ENCODE data around the gene ABHD17C. TPM values are rescaled to one million over a fixed set of nuclear protein-coding genes. Genes with fewer than 3 reads are reported as not detected.

ABHD17C gene
- polyA plus RNA-seq, 2 of the 4 experiments (the other 2 are of a cell fraction) = 14.0 to 23.7 TPM

- ATAC-seq (no peak), FAIRE-seq (no peak), DNase-seq (ENCODE audit: low read depth in 1 of 2, low spot score in 1 of 2) (peak in 1 of 2 experiments; percentile 32)
- Histone ChIP-seq H3K4me3 (peak overlapping the region; percentile 79), H3K9me3 (no peaks in the 10 kb centered on the region), H3K4me1 (peaks cover 11% of the 10 kb centered on the region), H3K4me2 (peak overlapping the region; percentile 73), H3K27ac (peak overlapping the region; percentile 89 to 94)
- ChIA-PET CTCF (interaction anchor here (0.9 to 6.4 kb wide), 10 partner anchors 9 to 276 kb away, joined by 3 to 71 read pairs (median 5); partner anchors contain the start of gene CEMIP), POLR2A (interaction anchor here (1.2 to 1.6 kb wide), 3 partner anchors 12 to 105 kb away, joined by 3 to 5 read pairs (median 4); no protein-coding TSS in a partner anchor)
- WGBS (ENCODE audit: missing lambda C conversion rate) = 64% methylated on average over 15 of the region's 15 CpGs
- TF ChIP-seq SMC3 (IDR thresholded peaks at IDR 0.05) (no peak), PHF8 (IDR thresholded peaks at IDR 0.05; ENCODE audit: borderline replicate concordance, low read depth) (no peak), CBX8 (IDR thresholded peaks at IDR 0.05) (no peak), FOXS1 (CRISPR knock-in tag; IDR thresholded peaks at IDR 0.05) (no peak), HOXB13 (CRISPR knock-in tag; IDR thresholded peaks at IDR 0.05; ENCODE audit: low read depth) (no peak), KDM5A (IDR thresholded peaks at IDR 0.05) (no peak), SREBF2 (IDR thresholded peaks at IDR 0.05) (no peak), EHMT2 (IDR thresholded peaks at IDR 0.05; ENCODE audit: low read depth) (no peak)
- TF ChIP-seq, protein P1, sequence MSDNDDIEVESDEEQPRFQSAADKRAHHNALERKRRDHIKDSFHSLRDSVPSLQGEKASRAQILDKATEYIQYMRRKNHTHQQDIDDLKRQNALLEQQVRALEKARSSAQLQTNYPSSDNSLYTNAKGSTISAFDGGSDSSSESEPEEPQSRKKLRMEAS (IDR thresholded peaks at IDR 0.05) = no peak
Observed at GRCh38 chr15:80693682-80694610, 1.2 kb upstream of the ABHD17C start.

DNA sequence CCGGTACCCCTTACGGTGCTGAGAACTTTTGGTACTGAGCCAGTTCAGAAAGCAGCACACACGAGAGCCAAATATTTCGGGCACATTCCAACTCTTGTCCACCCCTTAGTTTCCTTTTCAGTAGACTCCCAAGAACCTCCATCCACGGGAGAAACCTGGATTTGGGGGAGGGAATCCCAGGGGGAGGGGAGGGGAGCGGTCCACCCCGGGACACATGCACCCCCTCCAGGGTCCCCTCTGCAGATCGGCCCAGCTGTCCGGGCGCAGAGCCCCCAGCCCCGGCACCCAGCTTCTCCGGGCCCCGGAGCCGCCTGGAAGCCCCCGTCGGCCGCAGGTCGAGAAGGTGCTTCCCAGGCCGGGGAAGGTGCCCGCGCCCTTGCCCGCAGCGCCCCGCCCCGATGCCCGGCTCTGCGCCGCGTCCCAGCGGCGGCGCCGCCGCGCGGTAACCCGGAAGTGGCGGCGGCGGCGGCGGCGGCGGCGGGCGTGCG is 455 bp upstream of the ABHD17C start:
- H3K4me3 ChIP-seq = peak overlapping the region; percentile 79
- ATAC-seq = peak; percentile 62 to 68
- no peak for TF ChIP-seq RFX5 (IDR thresholded peaks at IDR 0.05)
- no peak for TF ChIP-seq CHD2 (IDR thresholded peaks at IDR 0.05; ENCODE audit: low read length, partially characterized antibody)
- no peak for TF ChIP-seq NFE2L2 (conservative IDR thresholded peaks at IDR 0.05; ENCODE audit: low read length)
- no peak; a peak in 1 of 5 replicates for TF ChIP-seq JUN (IDR thresholded peaks at IDR 0.05)
- no peak for TF ChIP-seq ATOH8 (CRISPR knock-in tag; IDR thresholded peaks at IDR 0.05; ENCODE audit: low read depth)
- TF ChIP-seq SMC3 (IDR thresholded peaks at IDR 0.05) = no peak
- TF ChIP-seq EHMT2 (IDR thresholded peaks at IDR 0.05; ENCODE audit: low read depth) = no peak
- TF ChIP-seq REST (IDR thresholded peaks at IDR 0.05) = no peak
- TF ChIP-seq HOXB13 (CRISPR knock-in tag; IDR thresholded peaks at IDR 0.05; ENCODE audit: low read depth) = no peak
- TF ChIP-seq BHLHE40 (IDR thresholded peaks at IDR 0.05; ENCODE audit: low read depth, low read length) = no peak
- TF ChIP-seq ZSCAN20 (CRISPR knock-in tag; IDR thresholded peaks at IDR 0.05) = no peak
- 5% methylated on average over 4 of the region's 47 CpGs for WGBS (ENCODE audit: missing lambda C conversion rate)
- H3K9me3 ChIP-seq = no peaks in the 10 kb centered on the region
- ChIA-PET POLR2A (interaction anchor here (0.9 to 1.6 kb wide), 4 partner anchors 11 to 127 kb away, joined by 3 to 5 read pairs (median 4); no protein-coding TSS in a partner anchor), CTCF (interaction anchor here (0.8 to 6.9 kb wide), 11 partner anchors 21 to 239 kb away, joined by 3 to 71 read pairs (median 4); partner anchors contain the start of gene CEMIP)
- peak; percentile 29 to 72 for DNase-seq (ENCODE audit: low read depth in 1 of 2, low spot score in 1 of 2)
- FAIRE-seq = no peak
- H3K27ac ChIP-seq = peak overlapping the region; percentile 89 to 94
- peak overlapping the region; percentile 73 for H3K4me2 ChIP-seq
- peaks cover 11% of the 10 kb centered on the region for H3K4me1 ChIP-seq

Measured in A549 (cell line).